IPS DF 4.7 (cell line): ENCODE measurements around the gene UBALD1.
"Not testable (repeated sequence)": the region's sequence is repeated elsewhere in the genome, so short reads cannot be mapped to it uniquely, and the experiment has no call there.

Experiments
- DNase-seq: peaks from one replicate; pipeline ENCODE4 v3.0.0-alpha.2; 2013; ENCODE audit warnings: low spot score; ENCODE audit errors: extremely low read depth

UBALD1 gene

DNA sequence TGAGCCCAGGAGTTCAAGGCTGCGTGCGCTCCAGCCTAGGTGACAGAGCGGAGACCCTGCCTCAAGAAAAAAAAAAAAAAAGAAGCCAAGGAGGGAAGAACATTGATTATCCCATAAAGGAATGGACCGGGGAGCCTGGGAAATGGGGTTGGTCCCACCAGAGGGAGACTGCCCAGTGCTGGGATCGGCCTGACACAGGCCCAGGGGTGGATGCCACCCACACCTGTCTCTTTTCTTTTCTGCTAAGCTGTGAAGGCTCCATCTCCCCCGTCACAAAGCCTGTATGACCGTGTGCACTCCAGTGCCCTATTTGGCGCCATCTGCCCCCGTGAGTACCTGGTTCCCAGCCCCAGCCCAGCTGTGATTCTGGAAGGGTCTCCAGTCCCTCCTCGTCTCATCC is 15.7 kb downstream of the UBALD1 start:
- no peak for DNase-seq

DNA sequence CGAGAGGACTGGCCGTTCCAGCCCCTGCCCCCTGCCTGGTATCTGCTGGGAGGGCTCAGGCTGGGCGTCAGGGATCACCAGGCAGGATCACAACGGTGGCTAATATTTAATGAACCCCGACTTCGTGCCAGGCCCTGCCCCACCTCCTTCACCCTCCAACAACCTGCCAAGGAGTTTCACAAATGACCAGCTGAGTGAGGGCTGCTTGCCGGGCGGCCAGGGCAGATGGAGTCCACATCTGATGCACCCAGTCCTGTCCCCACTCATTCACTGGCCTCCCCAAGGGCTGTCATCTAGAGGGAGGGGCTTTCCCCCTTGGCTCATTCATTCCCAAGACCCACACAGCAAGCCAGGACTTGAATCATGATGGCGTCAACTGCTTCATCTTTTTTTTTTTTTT is 17.5 kb downstream of the UBALD1 start:
- no peak for DNase-seq

DNA sequence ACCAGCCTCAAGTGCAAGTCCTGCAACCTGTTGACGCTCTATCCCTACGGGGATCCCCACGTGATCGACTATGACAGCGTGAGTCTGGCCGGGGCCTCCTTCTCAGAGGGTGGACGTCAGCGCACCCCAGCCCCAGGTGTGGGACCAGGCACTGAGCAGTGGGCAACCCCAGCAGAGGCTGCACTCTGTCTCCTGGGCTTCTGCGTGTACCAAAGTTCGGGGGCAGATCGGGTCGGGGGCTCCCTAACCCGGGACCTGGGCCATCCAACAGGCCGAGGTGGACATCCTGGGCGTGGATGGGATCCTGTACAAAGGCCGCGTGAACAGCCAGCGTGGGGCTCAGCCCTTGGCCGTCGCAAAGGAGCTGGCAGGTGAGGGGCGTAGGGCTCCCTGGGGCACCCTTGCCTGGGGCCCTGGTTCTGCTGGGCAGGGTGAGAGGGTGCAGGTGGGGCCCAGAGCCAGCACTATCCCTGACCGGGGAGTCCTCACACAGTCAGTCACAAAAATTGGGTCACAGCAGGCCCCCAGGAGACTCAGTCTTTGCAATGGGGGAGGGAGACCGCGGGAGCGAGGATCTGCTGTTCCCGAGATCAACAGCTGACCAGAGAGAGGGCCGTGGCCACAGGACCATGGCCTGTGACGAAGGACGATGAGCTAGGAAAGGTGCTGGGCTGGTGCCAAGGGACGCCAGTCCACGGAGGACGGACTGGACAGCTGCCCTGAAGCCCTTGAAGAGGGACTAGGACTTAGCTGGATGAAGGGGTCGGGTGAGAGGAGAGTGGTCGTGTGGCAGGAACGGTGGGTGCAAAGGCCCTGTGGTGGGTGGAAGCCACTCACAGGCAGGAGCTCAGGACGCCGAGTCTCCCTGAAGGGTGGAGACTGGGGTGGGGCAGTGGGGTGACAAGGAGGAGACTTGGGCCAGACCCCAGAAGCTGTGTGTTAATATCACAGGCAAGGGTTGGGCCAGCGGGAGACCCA is 20.0 kb downstream of the UBALD1 start:
- no peak for DNase-seq

DNA sequence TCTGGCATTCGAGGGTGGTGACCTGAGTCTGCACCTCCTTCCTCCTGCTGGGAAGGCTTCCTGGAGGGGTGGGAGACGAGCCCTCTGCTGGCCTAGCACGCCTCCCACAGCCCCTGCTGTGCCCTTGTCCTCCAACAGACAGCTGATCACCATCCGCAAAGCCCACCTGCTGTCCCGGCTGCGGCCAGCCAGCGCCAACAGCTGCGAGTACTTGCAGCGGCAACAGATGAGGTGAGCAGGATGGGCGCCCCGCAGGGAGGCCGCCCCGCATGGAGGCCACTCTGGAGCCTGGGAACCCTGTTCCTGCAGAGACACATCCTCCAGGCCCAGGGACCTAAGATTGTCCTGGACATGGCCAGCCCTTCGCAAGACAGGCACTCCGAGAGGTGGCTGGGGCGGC is 21.6 kb downstream of the UBALD1 start:
- DNase-seq: no peak

DNA sequence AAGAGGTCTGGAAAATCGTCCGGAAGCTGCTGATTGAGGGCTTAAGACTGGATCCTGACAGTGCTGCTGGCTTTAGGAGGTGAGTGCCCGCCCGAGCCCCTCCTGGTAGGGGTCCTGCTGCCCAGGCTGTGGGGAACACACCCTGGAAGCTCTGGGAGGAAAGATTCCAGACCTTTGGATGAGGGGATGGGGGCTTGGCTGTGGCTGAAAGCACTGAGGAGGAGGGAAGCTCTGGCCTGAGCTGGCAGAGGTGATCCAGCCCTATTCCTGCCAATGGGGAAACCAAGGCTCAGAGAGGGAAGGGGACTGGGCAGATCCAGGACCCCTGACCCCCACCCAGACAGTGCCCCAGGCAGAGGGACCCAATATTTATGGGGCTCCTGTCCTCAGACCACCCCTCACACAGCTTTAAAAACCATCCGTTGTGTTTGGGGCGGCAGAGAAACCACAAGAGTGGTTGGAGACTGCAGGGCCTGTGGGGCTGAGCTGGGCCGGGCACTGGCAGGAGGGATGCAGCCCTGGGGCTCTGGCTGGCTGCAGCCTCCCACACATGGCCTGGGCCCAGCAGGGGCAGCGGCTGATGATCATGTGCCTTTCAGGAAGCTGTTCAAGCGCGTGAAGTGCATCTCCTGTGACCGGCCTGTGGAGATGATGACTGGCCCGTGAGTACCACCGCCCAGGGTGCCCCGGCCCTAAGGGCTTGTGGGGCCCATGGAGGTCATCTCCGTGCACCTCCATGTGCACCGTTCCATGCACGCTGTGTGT is 22.8 kb downstream of the UBALD1 start:
- no peak for DNase-seq

DNA sequence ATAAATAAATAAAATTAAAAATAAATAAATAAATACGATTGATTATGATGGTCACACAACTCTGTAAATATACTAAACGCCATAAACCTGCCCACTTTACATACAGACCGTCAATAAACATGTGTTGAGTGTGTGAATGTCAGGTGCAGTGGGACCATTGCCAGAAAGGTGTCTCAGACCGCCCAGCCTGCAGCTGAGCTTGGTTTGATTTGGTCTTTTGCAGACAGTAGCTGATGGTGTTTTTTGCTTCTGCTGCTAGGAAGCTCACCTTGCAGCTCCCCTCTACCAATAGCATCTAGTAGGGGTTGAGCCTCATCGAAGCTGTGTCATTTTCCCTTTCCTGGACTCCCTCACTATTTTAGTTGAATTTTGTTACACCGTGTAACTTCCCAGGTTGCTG is 23.5 kb downstream of the UBALD1 start:
- no peak for DNase-seq

DNA sequence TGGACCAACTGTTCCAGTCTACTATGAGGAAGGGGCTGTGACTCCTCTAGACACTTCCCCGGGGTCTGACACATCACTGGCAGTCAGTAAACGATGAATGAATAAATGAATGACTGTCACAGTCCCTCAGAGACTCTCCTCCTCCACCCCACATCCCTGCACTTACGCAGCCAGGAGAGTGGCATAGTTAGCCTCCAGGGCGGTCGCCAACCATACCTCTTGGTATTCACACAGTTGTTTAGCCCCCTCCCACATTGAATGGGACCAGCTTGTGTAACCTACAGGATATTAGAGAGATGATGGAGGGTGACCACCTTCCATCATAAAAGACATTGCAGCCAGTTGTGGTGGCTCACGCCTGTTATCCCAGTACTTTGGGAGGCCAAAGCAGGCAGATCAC is 25.7 kb downstream of the UBALD1 start:
- DNase-seq: no peak

DNA sequence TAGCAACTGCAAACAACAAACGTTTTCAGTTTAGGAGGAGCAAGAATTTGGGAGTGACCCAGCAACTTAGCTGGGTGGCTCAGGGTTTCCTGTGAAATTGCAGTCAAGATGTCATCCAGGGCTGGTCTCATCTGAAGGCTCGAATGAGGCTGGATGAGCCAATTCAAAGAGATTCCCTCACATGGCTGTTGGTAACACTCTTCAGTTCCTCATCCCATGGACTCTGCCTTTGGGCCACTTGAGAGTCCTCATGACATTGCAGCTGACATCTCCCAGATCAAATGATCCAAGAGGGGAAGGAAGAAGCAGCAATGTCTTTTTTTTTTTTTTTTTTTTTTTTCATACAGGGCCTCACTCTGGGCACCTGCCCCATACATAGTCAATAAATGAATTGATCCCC is 26.3 kb downstream of the UBALD1 start:
- DNase-seq: no peak

DNA sequence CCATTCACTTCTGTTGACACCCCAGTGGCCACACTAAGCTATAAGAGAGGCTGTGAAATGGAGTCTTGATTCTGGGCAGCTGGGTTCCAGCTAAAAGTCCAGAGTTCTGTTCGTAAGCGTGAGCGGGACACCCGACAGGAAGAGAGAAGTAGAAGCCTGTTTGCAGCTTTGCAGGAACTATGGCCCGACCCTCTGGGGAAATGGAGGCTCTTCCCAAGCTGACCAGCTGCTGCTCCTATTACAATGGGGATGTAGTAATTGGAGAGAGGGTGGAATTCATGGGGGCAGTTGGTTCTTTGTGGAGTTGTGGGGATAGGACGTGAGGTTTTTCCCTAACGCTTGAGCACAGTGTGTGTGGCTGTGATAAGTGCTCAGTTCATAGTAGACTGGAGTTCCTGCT is 28.4 kb downstream of the UBALD1 start:
- DNase-seq: no peak

DNA sequence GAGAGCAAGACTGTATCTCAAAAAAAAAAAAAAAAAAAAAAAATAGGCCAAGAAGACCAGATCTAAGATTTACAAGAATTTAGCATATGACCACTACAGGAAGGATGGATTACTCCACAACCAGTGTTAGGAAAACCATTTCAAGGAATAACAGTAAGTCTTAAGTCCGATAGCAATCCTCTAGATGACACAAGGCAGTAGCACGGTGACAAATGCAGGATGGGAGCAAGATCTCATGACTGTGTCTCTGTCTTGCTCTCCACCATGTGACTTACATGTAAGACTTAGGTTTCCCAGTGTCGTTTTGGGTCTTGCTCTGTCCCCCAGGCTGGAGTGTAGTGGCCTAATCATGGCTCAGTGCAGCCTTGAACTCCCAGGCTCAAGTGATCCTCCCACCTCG is 30.8 kb downstream of the UBALD1 start:
- no peak for DNase-seq

DNA sequence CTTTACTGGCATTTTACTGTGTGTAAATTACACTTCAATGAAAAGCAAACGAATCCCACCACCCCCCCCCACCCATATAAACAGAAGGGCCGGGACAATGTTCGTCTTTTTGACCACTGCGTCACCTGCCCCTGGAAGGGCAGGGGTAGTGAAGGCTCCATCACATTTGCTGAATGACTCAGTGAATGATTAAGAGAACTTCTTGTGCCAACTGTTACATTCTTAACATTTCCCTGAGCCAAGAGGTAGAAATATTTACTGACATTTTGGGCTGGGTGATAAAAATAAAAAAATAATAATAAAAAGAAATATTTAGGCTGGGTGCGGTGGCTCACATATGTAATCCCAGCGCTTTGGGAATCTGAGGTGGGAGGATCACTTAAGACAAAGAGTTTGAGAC is 34.4 kb downstream of the UBALD1 start:
- no peak for DNase-seq

DNA sequence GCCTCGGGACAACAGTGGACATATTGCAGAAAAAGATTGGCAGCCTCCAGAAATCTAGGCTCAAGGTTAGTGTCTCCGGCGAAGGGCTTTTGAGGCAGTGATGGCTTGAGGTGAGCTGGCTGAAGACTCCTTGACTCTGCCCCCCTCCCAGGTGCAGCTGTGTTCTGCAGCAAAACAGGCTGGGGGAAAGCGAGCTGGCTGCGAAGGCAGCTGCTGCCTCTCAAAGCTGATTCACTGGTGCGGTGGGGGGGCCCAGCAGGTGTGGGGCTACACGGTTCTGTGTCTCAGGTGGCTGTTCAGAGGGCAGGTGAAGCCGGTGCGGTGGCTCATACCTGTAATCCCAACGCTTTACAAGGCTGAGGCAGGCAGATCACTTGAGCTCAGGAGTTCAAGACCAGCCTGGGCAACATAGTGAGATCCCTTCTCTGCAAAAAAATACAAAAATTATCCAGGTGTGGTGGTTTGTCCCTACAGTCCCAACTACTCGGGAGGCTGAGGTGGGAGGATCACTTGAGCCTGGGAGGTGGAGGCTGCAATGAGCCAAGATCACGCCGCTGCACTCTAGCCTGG is 35.6 kb downstream of the UBALD1 start:
- no peak for DNase-seq

DNA sequence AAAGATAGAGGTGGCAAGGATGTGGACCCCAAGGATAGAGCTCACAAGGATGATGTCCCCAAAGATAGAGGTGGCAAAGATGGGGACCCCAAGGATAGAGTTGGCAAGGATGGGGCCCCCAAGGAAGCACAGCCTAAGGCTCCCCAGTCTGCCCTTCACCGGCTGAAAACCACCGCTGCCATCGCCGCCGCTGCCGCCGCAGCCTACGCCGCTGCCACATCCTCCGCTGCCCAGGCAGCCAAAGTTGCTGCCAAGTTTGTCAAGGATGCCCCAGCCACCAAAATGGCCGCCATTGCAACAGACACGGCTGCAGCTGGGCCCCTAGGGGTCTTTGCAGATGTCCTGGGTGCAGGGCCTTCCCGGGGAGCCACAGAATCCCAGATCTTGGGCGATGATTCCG is 38.7 kb downstream of the UBALD1 start:
- no peak for DNase-seq

DNA sequence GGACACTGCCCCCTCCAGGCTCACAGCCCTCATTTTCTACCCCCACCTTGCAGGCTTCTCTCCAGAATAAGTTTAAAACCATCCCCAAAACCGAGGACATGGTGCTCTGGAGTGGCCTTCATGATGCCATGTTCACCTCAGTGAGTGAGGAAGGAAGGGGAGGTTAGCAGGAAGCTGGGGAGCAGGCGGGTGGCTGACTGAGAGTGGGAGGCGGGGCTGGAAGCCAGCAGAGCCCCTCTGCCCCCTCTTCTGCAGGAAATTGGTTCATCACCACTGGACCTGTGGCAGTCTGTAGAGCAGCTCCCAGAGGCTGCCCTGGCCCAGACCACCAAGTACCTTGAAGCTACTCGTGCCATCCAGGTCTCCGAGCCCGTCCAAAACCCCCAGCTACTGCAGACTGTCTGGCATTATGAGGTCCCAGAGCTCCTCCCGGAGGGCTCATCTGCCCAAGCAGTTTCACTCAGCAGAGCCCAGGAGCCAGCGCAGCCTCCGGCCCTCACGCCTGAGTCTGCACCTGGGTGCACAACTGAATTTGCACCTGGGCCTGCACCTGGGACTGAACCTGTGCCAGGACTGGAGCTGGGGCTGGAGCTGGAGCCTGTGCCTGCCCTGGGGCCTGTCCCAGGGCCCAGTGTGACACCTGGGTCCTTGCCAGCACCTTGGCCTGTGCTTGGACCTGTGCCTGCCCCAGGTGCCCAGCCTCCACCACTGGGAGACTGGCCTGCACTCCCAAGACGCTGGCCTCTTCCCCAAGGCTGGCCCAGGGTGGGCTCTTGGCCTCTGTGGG is 39.6 kb downstream of the UBALD1 start:
- no peak for DNase-seq

DNA sequence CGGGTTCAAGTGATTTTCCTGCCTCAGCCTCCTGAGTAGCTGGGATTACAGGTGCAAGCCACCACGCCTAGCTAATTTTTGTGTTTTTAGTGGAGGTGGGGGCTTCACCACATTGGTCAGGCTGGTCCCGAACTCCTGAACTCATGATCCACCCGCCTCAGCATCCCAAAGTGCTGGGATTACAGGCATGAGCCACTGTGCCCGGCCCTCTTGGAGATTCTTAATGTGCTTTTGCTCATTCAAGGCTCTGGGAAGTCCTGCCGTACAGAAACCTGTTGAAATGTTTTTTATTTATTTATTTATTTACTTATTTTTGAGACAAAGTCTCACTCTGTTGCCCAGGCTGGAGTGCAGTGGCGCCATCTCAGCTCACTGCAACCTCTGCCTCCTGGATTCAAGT is 40.8 kb downstream of the UBALD1 start:
- DNase-seq: not testable (repeated sequence)

DNA sequence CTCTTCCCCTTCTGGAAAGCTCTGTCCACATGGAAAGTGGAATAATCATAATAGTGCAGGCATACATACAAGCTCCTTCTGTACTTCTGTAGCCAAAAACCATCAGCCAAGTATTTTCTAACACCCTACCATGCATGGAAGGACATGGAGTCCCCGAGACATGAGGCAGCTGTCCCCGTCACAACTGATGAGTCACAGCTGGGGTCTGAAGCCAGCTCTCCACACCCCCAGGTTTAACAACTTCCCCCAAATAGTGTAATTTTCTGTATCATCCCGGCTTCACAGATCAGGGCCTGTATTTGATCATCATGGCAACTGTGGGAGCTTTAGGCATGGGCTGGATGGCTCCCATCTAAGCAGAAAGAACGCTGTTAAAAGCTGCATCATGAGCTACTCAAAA is 42.0 kb downstream of the UBALD1 start:
- DNase-seq: no peak

DNA sequence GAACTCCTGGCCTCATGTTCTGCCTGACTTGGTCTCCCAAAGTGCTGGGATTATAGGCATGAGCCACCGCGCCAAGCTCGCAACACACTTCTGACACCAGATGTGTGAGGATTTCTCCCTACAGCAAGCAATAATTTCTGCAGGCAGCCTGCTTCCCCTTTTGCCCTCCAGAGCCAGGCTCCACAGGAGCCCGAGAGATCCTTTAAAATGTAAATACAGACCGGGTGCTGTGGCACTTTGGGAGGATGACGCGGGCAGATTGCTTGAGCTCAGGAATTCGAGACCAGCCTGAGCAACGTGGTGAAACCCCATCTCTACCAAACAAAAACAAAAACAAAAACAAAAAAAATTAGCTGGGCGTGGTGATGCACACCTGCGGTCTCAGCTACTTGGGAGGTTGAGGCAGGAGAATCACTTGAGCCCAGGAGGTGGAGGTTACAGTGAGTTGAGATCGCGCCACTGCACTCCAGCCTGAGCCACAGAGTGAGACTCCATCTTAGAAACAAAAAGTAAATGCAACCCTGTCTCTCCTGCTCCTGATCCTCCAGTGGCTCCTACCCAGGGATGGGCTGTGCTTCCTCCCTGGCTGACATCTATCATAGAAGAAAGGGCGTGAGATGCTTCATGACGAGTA is 43.9 kb downstream of the UBALD1 start:
- DNase-seq: peak; percentile 60

DNA sequence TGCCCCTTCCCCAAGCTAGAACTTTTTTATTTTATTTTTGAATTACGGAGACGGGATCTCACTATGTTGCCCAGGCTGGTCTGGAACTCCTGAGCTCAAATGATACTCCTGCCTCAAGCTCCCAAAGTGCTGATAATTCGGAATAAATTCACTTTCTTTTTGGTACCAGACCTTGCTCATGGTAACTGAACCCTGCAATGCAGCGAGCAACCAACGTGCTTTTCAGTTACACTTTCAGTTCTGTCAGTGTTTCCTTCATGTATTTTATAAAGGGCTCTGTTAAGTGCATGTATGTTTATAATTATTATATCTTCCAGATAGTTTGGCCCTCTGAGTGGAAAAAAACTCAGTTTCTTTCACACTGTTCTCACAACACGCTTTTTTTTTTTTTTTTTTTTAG is 44.6 kb downstream of the UBALD1 start:
- DNase-seq: no peak

DNA sequence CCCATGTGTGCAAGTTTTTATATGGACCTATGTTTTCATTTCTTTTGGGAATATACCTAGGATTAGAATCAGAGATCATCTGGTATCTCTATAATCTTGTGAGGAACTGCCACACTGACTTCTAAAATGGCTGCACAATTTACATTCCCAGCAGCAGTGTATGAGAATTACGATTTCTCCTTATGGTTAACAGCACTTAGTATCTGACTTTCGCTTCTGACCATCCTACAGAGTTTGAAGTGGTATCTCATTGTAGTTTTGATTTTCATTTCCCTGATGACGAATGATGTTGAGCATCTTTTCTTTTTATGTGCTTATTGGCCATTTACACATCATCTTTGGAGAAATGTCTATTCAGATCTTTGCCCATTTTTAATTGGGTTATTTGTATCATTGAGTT is 48.5 kb downstream of the UBALD1 start:
- no peak for DNase-seq

DNA sequence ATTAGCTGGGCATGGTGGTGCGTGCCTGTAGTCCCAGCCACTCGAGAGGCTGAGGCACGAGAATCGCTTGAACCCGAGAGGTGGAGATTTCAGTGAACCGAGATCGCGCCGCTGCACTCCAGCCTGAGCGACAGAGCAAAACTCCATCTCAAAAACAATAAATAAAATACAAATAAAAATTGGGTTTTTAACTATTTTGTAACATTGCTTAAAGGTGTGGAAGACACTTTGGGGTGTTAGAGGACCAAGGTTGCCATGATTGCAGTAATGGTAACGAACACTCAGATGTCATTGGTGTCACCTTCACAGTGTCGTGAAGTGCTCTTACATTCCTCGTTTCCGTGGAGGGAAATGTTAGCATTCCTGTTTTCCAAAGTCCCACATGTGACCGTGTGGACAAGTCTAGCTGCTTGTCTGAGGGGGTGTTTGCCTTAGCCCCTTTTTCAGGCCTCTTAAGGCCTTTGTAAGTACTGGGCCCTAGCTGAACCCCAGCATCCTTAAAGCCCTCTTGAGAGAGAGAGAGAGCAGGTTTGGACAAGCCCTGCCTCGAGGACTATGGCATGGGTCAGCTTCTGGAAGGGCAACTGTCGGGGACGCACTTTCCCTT is 49.9 kb downstream of the UBALD1 start:
- DNase-seq: no peak

DNA sequence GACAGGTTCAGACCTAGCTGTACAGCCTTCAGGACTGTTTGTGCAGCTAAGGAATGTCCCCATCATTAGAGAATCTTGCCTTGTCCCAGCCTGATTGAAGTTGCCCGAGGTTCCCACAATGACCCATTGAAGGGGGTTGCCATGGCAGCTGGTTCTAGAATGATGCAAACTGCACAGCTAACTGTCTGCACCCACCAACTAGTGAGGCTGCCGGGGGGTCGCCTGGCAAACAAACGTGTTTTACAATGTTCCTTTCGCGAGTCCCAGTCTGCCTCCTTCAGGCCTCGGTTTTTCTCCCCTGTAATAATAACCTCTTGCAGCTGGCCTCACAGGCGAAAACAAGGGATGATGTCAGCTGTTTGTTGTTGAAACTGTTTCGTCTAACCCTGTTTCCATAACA is 53.1 kb downstream of the UBALD1 start:
- DNase-seq: no peak
